Measurements from ENCODE around the gene SLC35A4.
"Not testable (repeated sequence)": the region's sequence is repeated elsewhere in the genome, so short reads cannot be mapped to it uniquely, and the experiment has no call there.

SLC35A4 gene

DNA sequence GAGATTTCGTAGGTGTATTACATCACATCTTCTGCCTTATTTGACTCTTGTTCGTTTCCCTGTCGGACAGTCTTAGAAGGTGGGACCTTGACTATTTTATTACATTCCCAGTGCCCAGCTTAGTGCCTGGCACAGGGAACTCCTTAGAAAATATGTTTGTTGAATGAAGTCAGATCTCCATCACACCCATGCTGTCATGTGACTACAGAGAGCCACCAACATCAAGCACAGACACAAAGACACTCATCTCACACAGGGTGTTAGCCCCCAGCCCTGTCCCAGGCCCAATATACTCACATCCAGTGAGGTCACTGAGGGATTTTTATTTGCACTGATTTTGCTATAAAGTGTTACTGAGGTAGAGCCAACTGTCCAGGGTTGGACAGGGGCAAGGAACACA lies 6.7 kb upstream of the SLC35A4 start:
- DNase-seq: no peak

- DNase-seq: no peak
Observed at GRCh38 chr5:140558542-140558941, 6.1 kb upstream of the SLC35A4 start.

DNA sequence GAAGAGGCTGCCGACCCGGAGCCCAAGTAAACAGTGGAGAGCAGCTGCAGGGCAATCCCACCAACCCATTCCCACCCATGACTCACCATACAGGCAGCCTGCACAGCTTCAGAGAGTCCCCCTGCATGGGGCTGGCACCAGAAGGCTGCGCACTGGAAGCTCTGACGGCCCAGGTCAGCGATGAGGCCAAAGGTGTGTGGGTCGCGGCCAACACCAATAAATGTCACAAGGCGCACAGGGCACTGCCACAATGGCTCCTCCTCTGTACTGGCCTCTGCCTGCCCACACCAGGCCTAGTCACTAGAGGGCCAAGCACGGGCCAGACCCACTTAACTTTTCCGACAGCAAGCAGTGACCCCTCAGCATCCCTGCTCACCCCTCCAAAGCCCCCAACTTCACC lies 4.4 kb upstream of the SLC35A4 start:
- DNase-seq: no peak

GRCh38 chr5:140561753-140562523 lies 2.7 kb upstream of the SLC35A4 start:
- DNase-seq: no peak

DNA sequence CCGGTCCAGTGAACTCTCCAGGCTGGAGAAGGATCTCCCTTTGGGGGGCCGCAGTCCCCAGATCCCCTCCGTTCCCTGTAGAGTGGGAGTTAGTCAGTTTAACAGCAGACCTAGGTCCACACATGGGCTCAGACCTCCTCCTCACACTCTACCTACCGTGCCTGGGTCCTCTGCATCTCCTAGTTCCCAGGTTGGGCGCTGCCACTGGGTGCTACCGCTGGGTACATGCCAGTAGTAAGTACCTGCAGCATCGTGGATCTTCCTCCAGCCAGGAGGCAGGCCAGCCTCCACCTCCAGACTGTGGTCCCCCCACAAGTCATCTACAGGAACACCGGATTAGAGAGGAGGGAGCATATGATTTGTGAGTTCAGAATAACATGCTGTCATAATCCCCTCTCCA lies 1.0 kb upstream of the SLC35A4 start:
- DNase-seq: peak in 3 of 56 donors; percentile 5 to 41 (median 17)

GRCh38 chr5:140565024-140565779 lies 574 bp downstream of the SLC35A4 start:
- DNase-seq: no peak

- no peak for DNase-seq
Observed at GRCh38 chr5:140565780-140566095, 1.1 kb downstream of the SLC35A4 start.

DNA sequence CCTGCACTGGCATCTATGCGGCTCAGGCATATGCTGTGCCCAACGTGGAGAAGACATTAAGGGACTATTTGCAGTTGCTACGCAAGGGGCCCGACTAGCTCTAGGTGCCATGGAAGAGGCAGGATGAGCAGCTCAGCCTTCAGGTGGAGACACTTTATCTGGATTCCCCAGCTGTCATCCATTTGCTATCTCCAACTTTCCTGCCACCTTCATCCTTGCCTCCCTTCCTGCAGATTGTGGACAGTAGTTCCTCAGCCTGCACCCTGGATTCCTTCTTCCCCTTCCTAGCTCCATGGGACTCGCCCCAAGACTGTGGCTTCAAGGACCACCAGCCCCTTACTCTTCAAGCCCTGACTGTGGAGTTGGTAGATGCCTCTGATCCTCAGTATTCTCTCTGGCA lies 2.0 kb downstream of the SLC35A4 start:
- no peak for DNase-seq

GRCh38 chr5:140567136-140567818 lies 2.6 kb downstream of the SLC35A4 start:
- DNase-seq: no peak

GRCh38 chr5:140567871-140568270 lies 3.2 kb downstream of the SLC35A4 start:
- no peak for DNase-seq

DNA sequence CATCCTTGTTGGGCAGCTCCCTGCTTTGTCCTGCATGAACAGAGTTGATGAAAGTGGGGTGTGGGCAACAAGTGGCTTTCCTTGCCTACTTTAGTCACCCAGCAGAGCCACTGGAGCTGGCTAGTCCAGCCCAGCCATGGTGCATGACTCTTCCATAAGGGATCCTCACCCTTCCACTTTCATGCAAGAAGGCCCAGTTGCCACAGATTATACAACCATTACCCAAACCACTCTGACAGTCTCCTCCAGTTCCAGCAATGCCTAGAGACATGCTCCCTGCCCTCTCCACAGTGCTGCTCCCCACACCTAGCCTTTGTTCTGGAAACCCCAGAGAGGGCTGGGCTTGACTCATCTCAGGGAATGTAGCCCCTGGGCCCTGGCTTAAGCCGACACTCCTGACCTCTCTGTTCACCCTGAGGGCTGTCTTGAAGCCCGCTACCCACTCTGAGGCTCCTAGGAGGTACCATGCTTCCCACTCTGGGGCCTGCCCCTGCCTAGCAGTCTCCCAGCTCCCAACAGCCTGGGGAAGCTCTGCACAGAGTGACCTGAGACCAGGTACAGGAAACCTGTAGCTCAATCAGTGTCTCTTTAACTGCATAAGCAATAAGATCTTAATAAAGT lies 3.9 kb downstream of the SLC35A4 start:
- no peak for DNase-seq

GRCh38 chr5:140569197-140569596 lies 4.6 kb downstream of the SLC35A4 start:
- DNase-seq: no peak

DNA sequence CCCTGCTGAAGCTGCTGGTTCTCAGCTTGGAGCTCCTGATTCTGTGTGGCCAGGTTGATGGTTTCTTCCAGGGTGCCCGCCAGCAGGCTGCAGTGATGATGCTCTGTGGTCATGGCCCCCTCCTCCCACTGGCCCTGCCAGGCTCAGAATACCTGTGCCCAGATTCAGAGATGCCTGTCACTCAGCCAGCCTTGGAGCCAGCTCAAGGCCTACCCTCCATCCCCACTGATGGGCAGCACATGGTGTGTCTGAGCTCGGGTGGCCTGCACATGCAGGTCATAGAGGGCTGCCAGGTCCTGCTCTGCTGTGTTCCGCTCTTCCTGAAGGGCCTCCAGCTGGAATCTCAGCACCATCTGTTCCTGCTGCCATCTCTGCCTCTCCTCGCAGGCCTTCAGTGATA lies 5.4 kb downstream of the SLC35A4 start:
- DNase-seq: no peak

DNA sequence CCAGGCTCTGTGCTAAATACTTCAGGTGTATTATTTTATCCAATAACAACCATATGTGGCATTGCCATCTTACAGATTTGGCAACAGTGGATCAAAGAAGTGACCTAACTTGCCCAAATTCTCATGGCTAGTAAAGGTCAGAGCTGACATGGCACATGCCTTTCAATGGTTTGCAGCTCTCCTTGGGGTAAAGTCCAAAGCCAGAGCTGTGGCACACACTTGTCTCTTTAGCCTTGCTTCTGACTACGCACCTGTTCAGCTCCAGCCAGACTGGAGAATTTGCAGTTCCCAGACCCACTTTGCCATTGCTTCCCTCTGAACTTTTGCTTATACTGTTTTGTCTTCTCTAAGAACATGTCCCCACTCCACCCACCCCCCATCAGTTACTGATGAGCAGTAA lies 5.9 kb downstream of the SLC35A4 start:
- DNase-seq: no peak

DNA sequence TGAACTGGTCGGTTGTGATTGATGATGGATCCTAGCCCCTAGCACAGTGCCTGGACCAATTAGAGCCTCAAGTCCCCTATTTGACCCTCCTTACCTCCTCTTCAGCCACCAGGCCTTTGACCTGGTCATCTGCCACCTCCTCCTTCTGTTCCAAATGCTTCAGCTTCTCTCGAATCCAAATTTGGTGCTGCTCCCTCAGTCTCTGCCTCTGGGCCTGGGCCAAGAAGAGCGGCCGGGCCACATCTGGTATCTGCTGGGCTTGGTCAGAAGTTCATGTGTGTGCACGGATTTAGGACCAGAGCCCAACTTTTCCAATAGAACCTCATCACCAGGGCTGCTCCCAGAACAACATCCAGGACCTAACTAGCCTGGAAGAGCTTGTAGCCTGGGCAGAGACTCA lies 6.5 kb downstream of the SLC35A4 start:
- no peak for DNase-seq

- DNase-seq: no peak
Observed at GRCh38 chr5:140573683-140574082, 9.1 kb downstream of the SLC35A4 start.

- no peak for DNase-seq
Observed at GRCh38 chr5:140574165-140574564, 9.5 kb downstream of the SLC35A4 start.

DNA sequence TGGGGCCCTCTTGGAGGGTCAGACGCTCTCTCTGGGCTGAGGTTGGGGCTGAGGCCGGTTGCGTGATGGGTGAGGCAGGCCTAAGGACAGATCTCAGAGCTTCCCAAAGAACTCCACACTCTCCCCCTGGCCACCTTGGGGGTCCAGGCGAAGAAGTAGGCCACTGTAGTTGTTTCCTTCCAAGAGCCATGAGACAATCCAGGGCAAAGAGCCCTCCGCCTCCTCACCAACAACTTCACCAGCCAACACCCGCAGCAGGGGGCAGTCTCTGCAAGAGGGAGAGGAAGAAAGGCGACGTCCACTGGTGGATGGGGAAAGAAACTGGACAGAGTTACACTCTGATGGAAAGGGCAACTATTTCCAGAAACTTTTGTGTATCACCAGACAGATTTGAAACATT lies 10.7 kb downstream of the SLC35A4 start:
- peak in 18 of 56 donors; percentile 8 to 50 (median 27) for DNase-seq

DNA sequence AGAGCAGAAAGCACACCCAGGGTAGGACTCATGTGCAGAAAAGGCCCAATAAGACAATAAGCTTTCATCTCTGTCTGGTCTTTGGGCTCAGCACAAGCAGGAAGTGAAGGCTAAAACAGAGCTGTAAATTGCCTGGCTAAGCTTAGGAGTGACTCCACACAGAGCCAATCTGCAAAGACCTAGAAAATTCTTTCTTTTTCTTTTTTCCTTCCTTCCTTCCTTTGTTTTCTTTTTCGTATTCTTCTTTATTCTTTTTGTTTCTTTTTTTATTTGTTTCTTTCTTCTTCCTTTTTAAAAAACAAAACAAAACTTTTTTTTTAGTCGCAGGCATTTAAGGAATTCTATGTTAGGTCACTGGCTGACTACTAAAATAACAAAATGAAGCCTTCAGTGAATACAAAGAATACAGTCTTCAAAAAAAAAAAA lies 12.2 kb downstream of the SLC35A4 start:
- no peak for DNase-seq

- DNase-seq: not testable (repeated sequence)
Observed at GRCh38 chr5:140579188-140579747, 14.6 kb downstream of the SLC35A4 start.

DNA sequence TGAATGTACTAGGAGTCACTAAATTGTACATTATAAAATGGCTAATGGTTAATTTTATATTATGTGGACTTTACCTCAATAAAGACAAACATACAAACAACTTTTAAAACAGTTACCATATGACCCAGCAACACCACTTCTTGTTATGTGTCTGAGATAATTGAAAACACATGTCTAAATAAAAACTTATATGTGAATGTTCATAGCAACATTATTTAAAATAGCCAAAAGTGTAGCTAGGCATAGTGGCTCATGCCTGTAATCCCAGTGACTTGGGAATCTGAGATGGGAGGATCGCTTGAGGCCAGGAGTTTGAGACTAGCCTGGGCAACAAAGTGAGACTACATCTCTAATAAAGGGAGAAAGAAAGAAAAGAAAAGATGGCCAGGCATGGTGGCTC lies 22.9 kb downstream of the SLC35A4 start:
- no peak for DNase-seq

Data from amygdala (tissue), 56 donors.